WTC11 (cell line): ENCODE measurements around the gene FTCD. TPM values are rescaled to one million over a fixed set of nuclear protein-coding genes. Genes with fewer than 3 reads are reported as not detected.
"Not testable (repeated sequence)": the region's sequence is repeated elsewhere in the genome, so short reads cannot be mapped to it uniquely, and the experiment has no call there.

Experiments
- ATAC-seq: fragments of 200-7000 bp; cut with Tn5 transposase; 2 replicates; pipeline ENCODE4 v1.10.0; 2021; ENCODE audit warnings: mild to moderate bottlenecking, moderate library complexity
- CTCF ChIA-PET: fragments of 300-600 bp; sonication (Branson Sonifier 250); formaldehyde crosslinking; loops from one replicate; lab custom pipeline; 2021; ENCODE audit warnings: antibody characterized with exemption; lab: Charles Lee
- POLR2A ChIA-PET: fragments of 350-600 bp; sonication (Branson Sonifier 250); formaldehyde crosslinking; loops from one replicate; lab custom pipeline; 2021; ENCODE audit warnings: antibody characterized with exemption; lab: Charles Lee
- DNase-seq: peaks from one replicate; pipeline ENCODE4 v3.0.0; 2021; ENCODE audit warnings: low spot score
- H3K27ac Mint-ChIP-seq: 2 replicates; pipeline ENCODE4 v1.8.0; 2021; ENCODE audit warnings: mixed read lengths
- H3K27me3 Mint-ChIP-seq: 2 replicates; pipeline ENCODE4 v1.8.0; 2021; ENCODE audit warnings: low read depth, mild to moderate bottlenecking, moderate library complexity, mixed read lengths
- H3K36me3 Mint-ChIP-seq: 2 replicates; pipeline ENCODE4 v1.8.0; 2021; ENCODE audit warnings: mixed read lengths
- H3K4me1 Mint-ChIP-seq: 2 replicates; pipeline ENCODE4 v1.8.0; 2022; ENCODE audit warnings: mixed read lengths
- H3K4me3 Mint-ChIP-seq: 2 replicates; pipeline ENCODE4 v1.8.0; 2021; ENCODE audit warnings: mild to moderate bottlenecking, moderate library complexity, mixed read lengths
- H3K9me3 Mint-ChIP-seq: 2 replicates; pipeline ENCODE4 v1.8.0; 2021; ENCODE audit warnings: mixed read lengths
- ARID4B ChIP-seq: sonication (generic); formaldehyde crosslinking; IDR thresholded peaks from 2 replicates; pipeline ENCODE4 v1.8.0; 2023; ENCODE audit warnings: missing genetic modification reagents, mild to moderate bottlenecking, borderline replicate concordance
- ATF1 ChIP-seq: sonication (generic); formaldehyde crosslinking; IDR thresholded peaks from 2 replicates; pipeline ENCODE4 v1.8.1; 2023; ENCODE audit warnings: mild to moderate bottlenecking, moderate library complexity, missing genetic modification reagents
- CBFB ChIP-seq: sonication (generic); formaldehyde crosslinking; IDR thresholded peaks from 2 replicates; pipeline ENCODE4 v1.8.1; 2022; ENCODE audit warnings: mild to moderate bottlenecking, low read depth, missing genetic modification reagents
- E2F1 ChIP-seq: sonication (generic); formaldehyde crosslinking; IDR thresholded peaks from 2 replicates; pipeline ENCODE4 v1.8.0; 2022; ENCODE audit warnings: mild to moderate bottlenecking, missing genetic modification reagents
- ESRRA ChIP-seq: sonication (generic); formaldehyde crosslinking; IDR thresholded peaks from 2 replicates; pipeline ENCODE4 v1.8.1; 2022; ENCODE audit warnings: mild to moderate bottlenecking, missing genetic modification reagents, borderline replicate concordance
- ETV6 ChIP-seq: sonication (generic); formaldehyde crosslinking; IDR thresholded peaks from 2 replicates; pipeline ENCODE4 v1.8.1; 2022; ENCODE audit warnings: mild to moderate bottlenecking, missing genetic modification reagents
- HMGA2 ChIP-seq: fragments of 250-450 bp; sonication (Bioruptor Pico); IDR thresholded peaks from 2 replicates; pipeline ENCODE4 v1.4.0; 2021; ENCODE audit warnings: mild to moderate bottlenecking, moderate library complexity
- MXD4 ChIP-seq: fragments of 250-450 bp; sonication (Bioruptor Pico); IDR thresholded peaks from 2 replicates; pipeline ENCODE4 v1.8.0; 2021; ENCODE audit warnings: mild to moderate bottlenecking, moderate library complexity, borderline replicate concordance
- NFE2L1 ChIP-seq: sonication (generic); formaldehyde crosslinking; IDR thresholded peaks from 2 replicates; pipeline ENCODE4 v1.8.1; 2023; ENCODE audit warnings: missing genetic modification reagents
- SOX15 ChIP-seq: fragments of 250-450 bp; sonication (Bioruptor Pico); IDR thresholded peaks from 2 replicates; pipeline ENCODE4 v1.9.0; 2021; ENCODE audit warnings: mild to moderate bottlenecking
- ZBTB43 ChIP-seq: sonication (generic); formaldehyde crosslinking; IDR thresholded peaks from 2 replicates; pipeline ENCODE4 v1.8.1; 2023; ENCODE audit warnings: mild to moderate bottlenecking, missing genetic modification reagents
- ZNF423 ChIP-seq: fragments of 250-450 bp; sonication (Bioruptor Pico); IDR thresholded peaks from 2 replicates; pipeline ENCODE4 v2.1.2; 2022; ENCODE audit warnings: mild to moderate bottlenecking, moderate library complexity
- total RNA-seq: library from RNA; stranded (reverse); gene quantifications from 3 replicates; pipeline ENCODE4 v1.2.3, GENCODE V29; 2021
- TF ChIP-seq, protein P1 (sequence below): fragments of 250-450 bp; sonication (Bioruptor Pico); IDR thresholded peaks from 2 replicates; pipeline ENCODE4 v1.8.0; 2021; ENCODE audit warnings: mild to moderate bottlenecking

Gene FTCD
- total RNA-seq, 1 experiment from 2014 or later, result 6.1 TPM

DNA sequence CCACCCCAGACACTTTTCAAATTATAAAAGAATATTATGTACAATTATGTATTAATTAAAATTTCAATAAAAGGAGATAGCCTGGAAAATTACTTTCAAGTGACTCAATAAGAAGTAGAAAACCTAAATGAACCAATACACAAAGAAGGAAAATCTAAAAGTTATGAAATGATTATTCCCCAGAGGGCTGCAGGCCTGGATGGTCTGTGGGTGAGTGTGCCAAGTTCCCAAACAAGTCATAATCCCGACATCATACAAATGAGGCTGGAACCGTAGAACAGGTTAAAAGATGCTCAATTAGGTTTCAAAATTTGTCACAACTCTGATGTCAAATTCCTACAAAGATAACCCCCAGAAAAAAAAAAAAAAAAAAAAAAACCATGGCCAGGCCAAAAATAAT, 16.2 kb upstream of the FTCD start:
- no peak for TF ChIP-seq CBFB (CRISPR knock-in tag)
- no peak for TF ChIP-seq ESRRA (CRISPR knock-in tag)
- no peak for TF ChIP-seq SOX15
- TF ChIP-seq ZBTB43, result no peak
- TF ChIP-seq ATF1 (CRISPR knock-in tag), result no peak
- no peak for TF ChIP-seq E2F1 (CRISPR knock-in tag)
- TF ChIP-seq HMGA2 (CRISPR knock-in tag), result no peak
- no peak for TF ChIP-seq NFE2L1 (CRISPR knock-in tag)
- no peak for TF ChIP-seq ZNF423 (CRISPR knock-in tag)
- TF ChIP-seq ARID4B (CRISPR knock-in tag), result no peak
- CTCF ChIA-PET, result no interaction called here

GRCh38 chr21:46170436-46171193, 15.2 kb upstream of the FTCD start:
- H3K27me3 Mint-ChIP-seq, CTCF ChIA-PET, H3K4me3 Mint-ChIP-seq, DNase-seq, H3K27ac Mint-ChIP-seq, ATAC-seq, H3K4me1 Mint-ChIP-seq: not testable (repeated sequence)
- Mint-ChIP-seq H3K9me3 (peaks cover 15% of the 10 kb centered on the region), H3K36me3 (peaks cover 21% of the 10 kb centered on the region)
- POLR2A ChIA-PET, result interaction anchor here (0.6 kb wide), 1 partner anchor 210 kb away, joined by 5 read pairs; no protein-coding TSS in a partner anchor

More for the DNA sequence above, 16.2 kb upstream of the FTCD start:
- DNase-seq (no peak), ATAC-seq (no peak)
- POLR2A ChIA-PET, result no interaction called here
- peaks cover 25% of the 10 kb centered on the region for H3K9me3 Mint-ChIP-seq
- H3K27ac Mint-ChIP-seq, result no peak overlapping the region
- H3K4me1 Mint-ChIP-seq, result no peaks in the 10 kb centered on the region
- no peaks in the 10 kb centered on the region; the same call in 1 of the 2 replicates for H3K27me3 Mint-ChIP-seq
- H3K36me3 Mint-ChIP-seq, result peaks cover 24% of the 10 kb centered on the region
- H3K4me3 Mint-ChIP-seq, result no peak overlapping the region

DNA sequence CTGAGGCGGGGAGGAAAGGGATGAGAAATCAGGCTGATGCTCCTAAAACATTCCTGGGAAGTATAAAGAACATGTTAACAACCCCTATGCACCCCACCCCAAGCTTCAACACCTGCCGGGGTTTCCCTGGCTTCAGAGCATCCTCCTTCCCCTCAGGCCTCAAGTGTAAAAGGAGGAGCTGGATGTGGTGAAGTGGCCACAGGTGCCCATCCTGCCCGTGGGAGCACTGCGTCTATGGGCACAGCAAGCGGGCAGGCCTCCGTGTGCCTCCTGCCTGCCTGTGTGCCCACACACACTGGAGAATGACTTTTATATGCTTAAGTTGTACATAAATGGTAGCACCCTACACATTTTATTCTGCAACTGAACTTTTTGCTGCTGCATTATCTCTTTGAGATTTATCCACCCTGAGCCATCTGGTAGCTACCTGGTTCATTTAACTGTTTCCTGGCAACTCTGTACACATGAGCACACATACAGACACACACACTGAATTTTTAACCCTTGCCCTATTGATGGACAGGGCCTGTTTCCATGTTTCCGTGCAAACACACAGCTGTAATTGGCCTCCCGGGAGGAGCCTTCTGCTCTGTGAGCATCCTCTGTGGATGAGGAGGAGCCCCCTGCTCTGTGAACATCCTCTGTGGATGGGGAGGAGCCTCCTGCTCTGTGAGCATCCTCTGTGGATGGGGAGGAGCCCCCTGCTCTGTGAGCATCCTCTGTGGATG, 13.4 kb upstream of the FTCD start:
- H3K4me3 Mint-ChIP-seq, result no peak overlapping the region
- no peaks in the 10 kb centered on the region for H3K9me3 Mint-ChIP-seq
- TF ChIP-seq ETV6 (CRISPR knock-in tag) (no peak), MXD4 (CRISPR knock-in tag) (no peak), NFE2L1 (CRISPR knock-in tag) (no peak)
- TF ChIP-seq, protein P1, sequence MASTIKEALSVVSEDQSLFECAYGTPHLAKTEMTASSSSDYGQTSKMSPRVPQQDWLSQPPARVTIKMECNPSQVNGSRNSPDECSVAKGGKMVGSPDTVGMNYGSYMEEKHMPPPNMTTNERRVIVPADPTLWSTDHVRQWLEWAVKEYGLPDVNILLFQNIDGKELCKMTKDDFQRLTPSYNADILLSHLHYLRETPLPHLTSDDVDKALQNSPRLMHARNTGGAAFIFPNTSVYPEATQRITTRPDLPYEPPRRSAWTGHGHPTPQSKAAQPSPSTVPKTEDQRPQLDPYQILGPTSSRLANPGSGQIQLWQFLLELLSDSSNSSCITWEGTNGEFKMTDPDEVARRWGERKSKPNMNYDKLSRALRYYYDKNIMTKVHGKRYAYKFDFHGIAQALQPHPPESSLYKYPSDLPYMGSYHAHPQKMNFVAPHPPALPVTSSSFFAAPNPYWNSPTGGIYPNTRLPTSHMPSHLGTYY (CRISPR knock-in tag), result no peak
- CTCF ChIA-PET, result no interaction called here
- ATAC-seq, result no peak
- no peaks in the 10 kb centered on the region for H3K4me1 Mint-ChIP-seq
- H3K27me3 Mint-ChIP-seq, result no peaks in the 10 kb centered on the region
- POLR2A ChIA-PET, result interaction anchor here (0.6 kb wide), 1 partner anchor 141 kb away, joined by 5 read pairs; no protein-coding TSS in a partner anchor
- no peak for DNase-seq
- peaks cover 21% of the 10 kb centered on the region for H3K36me3 Mint-ChIP-seq
- no peak overlapping the region for H3K27ac Mint-ChIP-seq
